RWPE2 (cell line): ENCODE data around the gene ANXA2.

Experiments used
- ATAC-seq: fragments of 200-7000 bp; cut with Tn5 transposase; 3 replicates; pipeline ENCODE4 v1.9.1; 2021; ENCODE audit warnings: low read depth
- DNase-seq: peaks from one replicate; pipeline ENCODE4 v3.0.0-alpha.2; 2020; ENCODE audit warnings: low spot score
- H3K27ac ChIP-seq: fragments of 450-650 bp; 2 replicates; pipeline ENCODE4 v1.5.1; 2017; ENCODE audit warnings: mild to moderate bottlenecking; ENCODE audit not compliant: poor library complexity, severe bottlenecking
- H3K27me3 ChIP-seq: fragments of 250-450 bp; sonication (Bioruptor Pico); 2 replicates; pipeline ENCODE4 v1.5.1; 2021; ENCODE audit warnings: mild to moderate bottlenecking, moderate library complexity; ENCODE audit not compliant: insufficient read depth, poor library complexity, severe bottlenecking
- H3K36me3 ChIP-seq: fragments of 250-450 bp; sonication (Bioruptor Pico); 2 replicates; pipeline ENCODE4 v1.5.1; 2020; ENCODE audit warnings: low read depth, mild to moderate bottlenecking, moderate library complexity
- H3K4me1 ChIP-seq: fragments of 250-450 bp; sonication (Bioruptor Pico); 2 replicates; pipeline ENCODE4 v1.5.1; 2021; ENCODE audit warnings: mild to moderate bottlenecking, moderate library complexity; ENCODE audit not compliant: insufficient read depth, poor library complexity, severe bottlenecking
- H3K4me3 ChIP-seq: fragments of 250-450 bp; sonication (Bioruptor Pico); 2 replicates; pipeline ENCODE4 v1.5.1; 2021; ENCODE audit warnings: mild to moderate bottlenecking, moderate library complexity; ENCODE audit not compliant: severe bottlenecking
- H3K9me3 ChIP-seq: fragments of 250-450 bp; sonication (Bioruptor Pico); 2 replicates; pipeline ENCODE4 v1.5.1; 2021; ENCODE audit warnings: mild to moderate bottlenecking, moderate library complexity; ENCODE audit not compliant: severe bottlenecking
- TF ChIP-seq, protein P1 (sequence below): fragments of 450-650 bp; IDR thresholded peaks from one replicate; pipeline ENCODE4 v1.5.1; 2017; ENCODE audit warnings: mild to moderate bottlenecking, moderate library complexity; ENCODE audit not compliant: poor library complexity, severe bottlenecking

Gene ANXA2

DNA sequence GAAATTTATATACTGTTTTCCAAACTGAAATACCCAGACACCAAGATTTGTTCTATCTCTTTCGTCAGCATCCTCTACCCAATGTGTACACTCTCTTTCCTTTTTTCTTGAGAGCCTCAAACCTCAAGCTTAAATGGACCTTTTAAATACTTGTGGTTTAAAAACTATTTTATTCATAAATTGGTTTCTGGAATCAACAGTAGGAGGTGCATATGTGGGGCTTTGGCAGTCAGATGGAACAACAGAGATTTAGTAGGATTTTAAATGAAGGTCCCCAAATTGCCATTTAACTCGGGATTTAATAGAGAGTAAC is 33.2 kb downstream of the ANXA2 start:
- no peak for DNase-seq
- Histone ChIP-seq H3K4me1 (peaks cover 45% of the 10 kb centered on the region), H3K4me3 (no peak overlapping the region), H3K36me3 (peaks cover 76% of the 10 kb centered on the region), H3K27ac (peak overlapping the region; percentile 53), H3K9me3 (no peaks in the 10 kb centered on the region), H3K27me3 (no peaks in the 10 kb centered on the region)
- TF ChIP-seq, protein P1, sequence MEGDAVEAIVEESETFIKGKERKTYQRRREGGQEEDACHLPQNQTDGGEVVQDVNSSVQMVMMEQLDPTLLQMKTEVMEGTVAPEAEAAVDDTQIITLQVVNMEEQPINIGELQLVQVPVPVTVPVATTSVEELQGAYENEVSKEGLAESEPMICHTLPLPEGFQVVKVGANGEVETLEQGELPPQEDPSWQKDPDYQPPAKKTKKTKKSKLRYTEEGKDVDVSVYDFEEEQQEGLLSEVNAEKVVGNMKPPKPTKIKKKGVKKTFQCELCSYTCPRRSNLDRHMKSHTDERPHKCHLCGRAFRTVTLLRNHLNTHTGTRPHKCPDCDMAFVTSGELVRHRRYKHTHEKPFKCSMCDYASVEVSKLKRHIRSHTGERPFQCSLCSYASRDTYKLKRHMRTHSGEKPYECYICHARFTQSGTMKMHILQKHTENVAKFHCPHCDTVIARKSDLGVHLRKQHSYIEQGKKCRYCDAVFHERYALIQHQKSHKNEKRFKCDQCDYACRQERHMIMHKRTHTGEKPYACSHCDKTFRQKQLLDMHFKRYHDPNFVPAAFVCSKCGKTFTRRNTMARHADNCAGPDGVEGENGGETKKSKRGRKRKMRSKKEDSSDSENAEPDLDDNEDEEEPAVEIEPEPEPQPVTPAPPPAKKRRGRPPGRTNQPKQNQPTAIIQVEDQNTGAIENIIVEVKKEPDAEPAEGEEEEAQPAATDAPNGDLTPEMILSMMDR: no peak
- ATAC-seq: no peak

DNA sequence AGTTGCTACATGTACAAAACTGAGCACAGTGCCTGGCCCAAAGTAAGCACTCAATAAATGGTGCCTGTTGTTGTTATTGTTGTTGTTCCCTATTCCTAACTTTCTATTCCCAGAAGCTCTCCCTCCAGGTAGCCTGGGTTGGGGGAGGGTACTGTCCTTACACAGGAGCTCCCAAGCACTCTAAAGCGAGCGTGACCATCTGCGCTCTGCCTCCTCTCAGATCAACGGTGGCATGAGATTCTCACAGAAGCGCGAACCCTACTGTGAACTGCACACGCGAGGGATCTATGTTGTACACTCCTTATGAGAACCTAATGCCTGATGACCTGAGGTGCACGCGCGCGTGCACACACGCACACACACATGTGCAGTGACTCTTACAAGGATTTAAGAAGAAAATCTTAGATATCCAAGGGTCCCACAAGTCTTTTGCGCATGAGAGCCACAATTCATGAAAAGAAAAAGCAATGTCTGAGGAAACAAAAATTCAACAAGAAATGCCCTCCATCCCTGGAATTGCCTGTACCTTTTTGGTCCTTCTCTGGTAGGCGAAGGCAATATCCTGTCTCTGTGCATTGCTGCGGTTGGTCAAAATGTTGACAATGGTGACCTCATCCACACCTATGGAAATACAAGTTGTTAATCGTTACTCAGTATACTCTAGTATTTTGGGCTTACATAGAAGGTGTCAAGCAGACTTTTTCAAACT is 33.7 kb downstream of the ANXA2 start:
- Histone ChIP-seq H3K4me1 (peaks cover 40% of the 10 kb centered on the region), H3K4me3 (no peak overlapping the region), H3K27ac (peak overlapping the region; percentile 53), H3K27me3 (no peaks in the 10 kb centered on the region), H3K36me3 (peaks cover 76% of the 10 kb centered on the region), H3K9me3 (no peaks in the 10 kb centered on the region)
- DNase-seq (no peak), ATAC-seq (peak; percentile 20; the same call in 2 of the 3 replicates)
- TF ChIP-seq, protein P1: no peak

DNA sequence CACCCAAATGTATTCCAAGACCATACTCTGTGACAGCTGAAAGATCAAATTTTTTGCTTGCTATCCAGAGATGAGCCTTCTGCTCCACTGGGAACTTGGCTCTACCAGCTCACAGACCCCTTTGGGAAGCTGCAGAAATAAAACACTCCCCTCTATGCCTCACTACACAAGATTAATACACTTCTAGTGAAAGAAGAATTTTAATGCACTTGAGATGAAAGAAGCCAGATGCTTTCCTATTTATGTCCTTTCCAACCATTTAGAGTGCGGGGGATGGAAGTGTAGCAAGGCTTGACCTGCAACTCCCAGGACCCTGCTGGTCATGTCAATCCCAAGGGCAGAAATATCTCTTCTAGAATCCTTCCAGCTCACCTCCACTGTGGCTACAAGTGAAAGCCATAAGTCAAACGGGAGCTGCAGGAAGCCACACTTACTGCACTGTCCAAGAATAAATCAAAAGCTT is 34.7 kb downstream of the ANXA2 start:
- Histone ChIP-seq H3K9me3 (no peaks in the 10 kb centered on the region), H3K27ac (peak overlapping the region; percentile 53), H3K36me3 (peaks cover 76% of the 10 kb centered on the region), H3K4me1 (peaks cover 31% of the 10 kb centered on the region), H3K4me3 (no peak overlapping the region), H3K27me3 (no peaks in the 10 kb centered on the region)
- no peak for DNase-seq
- peak; percentile 40 for ATAC-seq
- TF ChIP-seq, protein P1: no peak

- H3K9me3 ChIP-seq: no peaks in the 10 kb centered on the region
- DNase-seq (no peak), ATAC-seq (peak; percentile 54)
- peak overlapping the region; percentile 53 for H3K27ac ChIP-seq
- TF ChIP-seq, protein P1: no peak
- H3K27me3 ChIP-seq: no peaks in the 10 kb centered on the region
- no peak overlapping the region for H3K4me3 ChIP-seq
- H3K36me3 ChIP-seq: peaks cover 81% of the 10 kb centered on the region
- peaks cover 31% of the 10 kb centered on the region for H3K4me1 ChIP-seq
Measured at GRCh38 chr15:60362321-60363086, 35.3 kb downstream of the ANXA2 start.
